GM06990 (cell line): Measurements from ENCODE around the gene CDK5R1.

Source experiments
- DNase-seq: peaks from one replicate; pipeline ENCODE4 v3.0.0-alpha.2; 2011; ENCODE audit not compliant: insufficient read length; ENCODE audit errors: extremely low read depth
- H3K27me3 ChIP-seq: replicated peaks from 2 replicates; pipeline ENCODE4 v1.6.0; 2011; ENCODE audit warnings: low read length; ENCODE audit not compliant: control insufficient read depth, insufficient read depth
- H3K36me3 ChIP-seq: 2 replicates; pipeline ENCODE4 v1.5.1; 2011; ENCODE audit warnings: low read length; ENCODE audit not compliant: control insufficient read depth, insufficient read depth
- H3K4me3 ChIP-seq: replicated peaks from 2 replicates; pipeline ENCODE4 v1.5.1; 2011; ENCODE audit warnings: low read depth, mild to moderate bottlenecking, control low read depth, low read length
- TF ChIP-seq, protein P1 (sequence below): IDR thresholded peaks from 2 replicates; pipeline ENCODE4 v1.5.1; 2011; ENCODE audit warnings: low read length, control low read depth, mild to moderate bottlenecking, inconsistent platforms; ENCODE audit not compliant: insufficient read depth, poor library complexity, severe bottlenecking

The CDK5R1 gene

DNA sequence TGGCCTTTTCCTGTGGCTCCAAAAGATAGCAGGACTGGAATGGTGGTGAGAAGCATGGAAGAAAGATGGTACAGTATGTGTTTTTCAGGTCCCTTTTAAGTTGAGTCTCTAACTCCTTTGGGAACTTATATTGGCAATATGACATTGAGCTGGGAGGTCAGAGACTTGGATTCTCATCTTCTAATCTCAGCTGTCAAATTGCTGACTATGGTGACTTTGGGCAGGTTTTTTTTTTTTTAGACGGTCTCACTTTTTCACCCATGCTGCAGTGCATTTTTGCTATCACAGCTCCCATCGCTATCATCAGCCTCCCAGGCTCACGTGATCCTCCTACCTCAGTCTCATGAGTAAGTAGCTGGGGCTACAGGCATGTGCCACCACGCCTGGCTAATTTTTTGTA is 15.1 kb upstream of the CDK5R1 start:
- no peak for DNase-seq
- TF ChIP-seq, protein P1, sequence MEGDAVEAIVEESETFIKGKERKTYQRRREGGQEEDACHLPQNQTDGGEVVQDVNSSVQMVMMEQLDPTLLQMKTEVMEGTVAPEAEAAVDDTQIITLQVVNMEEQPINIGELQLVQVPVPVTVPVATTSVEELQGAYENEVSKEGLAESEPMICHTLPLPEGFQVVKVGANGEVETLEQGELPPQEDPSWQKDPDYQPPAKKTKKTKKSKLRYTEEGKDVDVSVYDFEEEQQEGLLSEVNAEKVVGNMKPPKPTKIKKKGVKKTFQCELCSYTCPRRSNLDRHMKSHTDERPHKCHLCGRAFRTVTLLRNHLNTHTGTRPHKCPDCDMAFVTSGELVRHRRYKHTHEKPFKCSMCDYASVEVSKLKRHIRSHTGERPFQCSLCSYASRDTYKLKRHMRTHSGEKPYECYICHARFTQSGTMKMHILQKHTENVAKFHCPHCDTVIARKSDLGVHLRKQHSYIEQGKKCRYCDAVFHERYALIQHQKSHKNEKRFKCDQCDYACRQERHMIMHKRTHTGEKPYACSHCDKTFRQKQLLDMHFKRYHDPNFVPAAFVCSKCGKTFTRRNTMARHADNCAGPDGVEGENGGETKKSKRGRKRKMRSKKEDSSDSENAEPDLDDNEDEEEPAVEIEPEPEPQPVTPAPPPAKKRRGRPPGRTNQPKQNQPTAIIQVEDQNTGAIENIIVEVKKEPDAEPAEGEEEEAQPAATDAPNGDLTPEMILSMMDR: no peak
- Histone ChIP-seq H3K4me3 (no peak overlapping the region), H3K27me3 (no peaks in the 10 kb centered on the region), H3K36me3 (peaks cover 27% of the 10 kb centered on the region)

DNA sequence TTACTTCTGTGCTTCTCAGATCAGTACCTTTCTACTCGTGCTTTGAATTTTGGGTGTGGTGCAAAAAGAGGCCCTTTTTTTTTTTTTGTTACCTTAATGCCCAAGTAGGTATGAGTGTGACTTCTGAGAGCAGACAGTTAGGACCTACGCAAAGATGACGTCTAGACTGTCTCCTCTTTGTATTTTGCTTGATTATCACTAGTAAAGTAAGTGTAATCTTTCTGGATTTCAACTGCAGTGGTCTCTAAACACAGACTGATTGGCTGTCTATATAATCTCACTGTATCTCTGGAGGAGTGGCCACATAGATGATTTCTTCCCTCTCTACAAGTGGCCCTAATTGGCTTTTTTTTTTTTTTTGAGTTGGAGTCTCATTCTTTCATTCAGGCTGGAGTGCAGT is 11.5 kb upstream of the CDK5R1 start:
- no peak for DNase-seq
- TF ChIP-seq, protein P1: no peak
- no peak overlapping the region for H3K4me3 ChIP-seq
- H3K36me3 ChIP-seq: peaks cover 44% of the 10 kb centered on the region
- no peaks in the 10 kb centered on the region for H3K27me3 ChIP-seq

DNA sequence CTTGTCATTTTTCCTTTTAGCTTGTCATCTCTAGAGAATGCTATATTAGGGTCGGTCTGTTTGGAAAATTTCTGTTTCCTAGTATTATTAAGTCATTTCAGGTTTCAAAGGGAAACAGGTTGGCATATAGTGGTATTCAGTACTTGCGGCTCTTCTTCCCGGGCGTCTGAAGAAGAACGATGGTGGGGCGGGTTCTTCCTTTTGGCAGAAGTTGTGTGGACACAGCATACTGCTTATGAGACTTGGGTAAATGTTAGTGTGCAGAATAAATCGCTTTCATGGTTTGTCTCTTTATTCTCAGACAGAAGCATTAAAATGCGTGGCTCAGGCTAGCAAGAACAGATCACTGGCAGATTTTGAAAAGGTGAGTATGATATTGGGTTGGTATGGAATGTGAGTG is 9.6 kb upstream of the CDK5R1 start:
- TF ChIP-seq, protein P1: no peak
- H3K4me3 ChIP-seq: no peak overlapping the region
- no peaks in the 10 kb centered on the region for H3K27me3 ChIP-seq
- H3K36me3 ChIP-seq: peaks cover 45% of the 10 kb centered on the region
- no peak for DNase-seq

DNA sequence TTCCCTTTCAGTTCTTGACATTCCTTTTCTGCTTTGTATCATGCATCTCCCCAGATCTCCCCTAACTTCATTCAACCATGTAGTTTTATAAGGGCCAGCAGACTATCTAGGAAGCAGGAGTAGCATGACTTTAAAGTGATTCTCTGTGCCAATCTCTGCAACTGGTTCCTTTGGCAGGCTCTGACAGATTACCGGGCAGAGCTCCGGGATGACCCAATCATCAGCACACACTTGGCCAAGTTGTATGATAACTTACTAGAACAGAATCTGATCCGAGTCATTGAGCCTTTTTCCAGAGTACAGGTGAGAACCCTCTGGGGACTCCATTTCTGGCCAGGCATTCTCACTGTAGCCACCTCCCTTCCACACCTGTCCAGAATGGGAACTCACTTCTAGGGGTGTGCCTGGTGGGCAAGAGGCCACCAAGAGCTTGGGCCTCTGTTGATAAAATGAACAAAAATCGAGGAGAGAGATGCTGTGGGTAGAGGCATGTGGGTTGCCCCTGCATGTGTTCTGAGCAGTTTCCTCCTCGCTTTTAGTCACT is 7.6 kb upstream of the CDK5R1 start:
- TF ChIP-seq, protein P1: no peak
- H3K36me3 ChIP-seq: peaks cover 42% of the 10 kb centered on the region
- no peaks in the 10 kb centered on the region for H3K27me3 ChIP-seq
- H3K4me3 ChIP-seq: no peak overlapping the region
- DNase-seq: no peak

DNA sequence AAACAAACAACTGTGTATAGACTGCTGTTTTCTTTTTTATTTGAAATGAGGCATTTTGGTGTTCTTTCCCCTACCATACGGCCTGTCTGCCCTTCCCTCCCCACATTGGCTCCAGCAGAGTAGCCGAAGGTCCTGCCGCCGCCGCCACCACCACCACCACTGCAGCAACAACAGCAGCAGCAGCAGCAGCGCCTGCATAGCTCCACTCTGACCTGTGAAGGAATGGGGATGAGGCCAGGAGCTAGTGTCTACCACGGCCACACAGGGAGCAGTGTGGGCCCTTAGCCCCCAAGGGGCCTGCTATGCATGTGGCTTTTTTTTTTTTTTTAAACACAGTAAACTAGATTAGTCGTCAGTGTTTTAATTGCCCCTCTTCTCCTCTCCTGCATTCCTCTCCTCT is 5.6 kb upstream of the CDK5R1 start:
- DNase-seq: no peak
- TF ChIP-seq, protein P1: no peak
- Histone ChIP-seq H3K4me3 (no peak overlapping the region), H3K27me3 (no peaks in the 10 kb centered on the region), H3K36me3 (peaks cover 32% of the 10 kb centered on the region)

DNA sequence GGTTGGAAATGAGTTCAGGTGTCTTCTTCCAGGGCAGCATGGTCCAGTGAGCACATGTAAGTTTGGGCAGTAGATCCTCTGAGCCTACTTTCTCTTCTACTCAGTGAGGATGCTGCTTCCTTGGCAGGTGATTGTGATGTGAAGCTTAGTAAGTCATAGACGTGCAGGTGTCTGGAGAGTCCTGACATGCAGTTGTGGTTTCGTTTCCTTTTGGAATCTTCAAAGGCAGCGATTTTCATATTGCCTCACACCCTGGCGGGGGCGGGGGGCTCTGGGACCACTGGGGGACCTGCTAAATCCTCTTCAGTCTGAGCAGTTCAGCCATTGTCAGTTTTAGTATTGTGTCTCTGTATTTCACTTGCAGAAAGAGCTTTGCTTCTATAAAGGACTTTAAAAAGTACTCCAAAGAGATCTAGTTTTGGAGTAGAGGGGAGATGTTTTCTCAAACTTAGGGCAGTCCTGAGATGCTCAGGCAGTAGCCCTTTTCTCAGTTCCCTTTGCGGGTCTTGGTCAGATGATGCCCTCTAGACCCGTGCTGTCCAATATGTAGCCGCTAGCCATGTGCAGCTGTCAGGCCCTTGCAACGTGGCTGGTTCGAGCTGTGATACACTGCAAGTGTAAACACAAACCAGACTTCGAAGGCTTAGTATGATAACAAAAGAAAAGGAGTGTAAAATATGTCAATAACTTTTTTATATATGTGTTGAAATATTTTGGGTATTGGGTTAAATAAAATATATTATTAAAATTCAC is 4.0 kb upstream of the CDK5R1 start:
- DNase-seq: no peak
- TF ChIP-seq, protein P1: no peak
- H3K27me3 ChIP-seq: no peaks in the 10 kb centered on the region
- peaks cover 25% of the 10 kb centered on the region for H3K36me3 ChIP-seq
- H3K4me3 ChIP-seq: no peak overlapping the region
